ENCODE measurements around the gene ARRB1. TPM values are rescaled to one million over a fixed set of nuclear protein-coding genes. Genes with fewer than 3 reads are reported as not detected.

The ARRB1 gene
- total RNA-seq, 1 donor from 2014 or later, result 1.0 TPM

DNA sequence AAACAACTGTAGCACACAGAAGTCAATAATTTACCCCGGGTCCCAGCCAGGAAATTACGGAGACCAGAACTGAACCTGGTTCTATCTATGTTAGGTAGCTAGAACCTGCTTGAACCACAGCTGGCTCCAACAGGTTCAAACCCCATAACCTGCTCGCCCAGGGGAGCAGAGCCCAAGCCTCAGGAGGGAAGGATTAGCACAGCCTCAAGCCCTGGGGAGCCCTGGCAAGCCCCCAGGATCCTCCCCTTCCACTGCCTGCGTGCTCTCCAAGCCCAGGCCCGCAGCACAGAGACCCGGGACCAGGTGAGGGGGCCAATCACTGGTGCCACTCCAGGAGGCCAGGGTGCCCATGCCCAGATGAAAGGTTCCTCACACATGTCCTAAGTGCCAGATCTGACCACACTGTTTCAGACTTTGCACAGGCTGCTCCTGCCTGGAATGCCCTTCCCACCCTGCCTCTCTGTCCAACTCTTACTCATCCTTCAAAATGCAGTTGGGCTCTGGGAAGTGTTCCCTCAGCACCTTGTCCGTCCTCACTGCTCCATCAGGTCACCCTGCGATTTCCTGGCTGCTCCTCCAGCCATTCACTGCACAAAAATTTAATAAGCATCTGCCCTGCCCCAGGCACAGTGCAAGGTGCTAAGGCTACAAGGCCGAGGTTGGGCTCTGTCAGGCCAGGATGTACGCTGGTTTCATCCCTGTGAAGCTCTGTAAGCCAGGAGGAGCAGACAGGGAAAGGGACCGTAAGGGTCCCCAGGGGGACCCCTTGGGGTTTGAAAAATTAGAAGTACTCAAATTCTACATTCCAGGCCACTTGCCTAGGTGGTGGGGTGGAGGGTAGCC is 32.2 kb downstream of the ARRB1 start:
- no peak overlapping the region for H3K4me2 ChIP-seq
- H3K4me1 ChIP-seq, result no peaks in the 10 kb centered on the region
- H3K4me1 Mint-ChIP-seq, result peaks cover 8% of the 10 kb centered on the region
- no peaks in the 10 kb centered on the region for H4K20me1 ChIP-seq (ENCODE audit: low read depth)
- H3F3A ChIP-seq (ENCODE audit: low read depth), result no peaks in the 10 kb centered on the region
- no peaks in the 10 kb centered on the region for H3K9me3 Mint-ChIP-seq
- no peak overlapping the region for H3K4me3 Mint-ChIP-seq
- peaks cover 11% of the 10 kb centered on the region for H3K27me3 Mint-ChIP-seq (ENCODE audit: insufficient read depth, low read depth)
- H3K27ac ChIP-seq, result no peak overlapping the region
- no peaks in the 10 kb centered on the region for H3K36me3 Mint-ChIP-seq
- H3K36me3 ChIP-seq, result no peaks in the 10 kb centered on the region
- no peaks in the 10 kb centered on the region for H3K9me3 ChIP-seq (ENCODE audit: low read depth)
- H2AFZ ChIP-seq (replicated peaks), result no peak overlapping the region
- no peak overlapping the region for H3K4me3 ChIP-seq
- no peak overlapping the region for H3K27ac Mint-ChIP-seq
- TF ChIP-seq EZH2phosphoT487 (IDR thresholded peaks at IDR 0.05) (no peak), EZH2 (IDR thresholded peaks at IDR 0.05) (no peak)
- TF ChIP-seq, protein P1, sequence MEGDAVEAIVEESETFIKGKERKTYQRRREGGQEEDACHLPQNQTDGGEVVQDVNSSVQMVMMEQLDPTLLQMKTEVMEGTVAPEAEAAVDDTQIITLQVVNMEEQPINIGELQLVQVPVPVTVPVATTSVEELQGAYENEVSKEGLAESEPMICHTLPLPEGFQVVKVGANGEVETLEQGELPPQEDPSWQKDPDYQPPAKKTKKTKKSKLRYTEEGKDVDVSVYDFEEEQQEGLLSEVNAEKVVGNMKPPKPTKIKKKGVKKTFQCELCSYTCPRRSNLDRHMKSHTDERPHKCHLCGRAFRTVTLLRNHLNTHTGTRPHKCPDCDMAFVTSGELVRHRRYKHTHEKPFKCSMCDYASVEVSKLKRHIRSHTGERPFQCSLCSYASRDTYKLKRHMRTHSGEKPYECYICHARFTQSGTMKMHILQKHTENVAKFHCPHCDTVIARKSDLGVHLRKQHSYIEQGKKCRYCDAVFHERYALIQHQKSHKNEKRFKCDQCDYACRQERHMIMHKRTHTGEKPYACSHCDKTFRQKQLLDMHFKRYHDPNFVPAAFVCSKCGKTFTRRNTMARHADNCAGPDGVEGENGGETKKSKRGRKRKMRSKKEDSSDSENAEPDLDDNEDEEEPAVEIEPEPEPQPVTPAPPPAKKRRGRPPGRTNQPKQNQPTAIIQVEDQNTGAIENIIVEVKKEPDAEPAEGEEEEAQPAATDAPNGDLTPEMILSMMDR (IDR thresholded peaks at IDR 0.05), result no peak
- no peak overlapping the region for H3K9ac ChIP-seq
- H3K79me2 ChIP-seq (ENCODE audit: low read depth), result no peaks in the 10 kb centered on the region
- no peak for DNase-seq (ENCODE audit: low spot score)
- no peaks in the 10 kb centered on the region for H3K27me3 ChIP-seq

DNA sequence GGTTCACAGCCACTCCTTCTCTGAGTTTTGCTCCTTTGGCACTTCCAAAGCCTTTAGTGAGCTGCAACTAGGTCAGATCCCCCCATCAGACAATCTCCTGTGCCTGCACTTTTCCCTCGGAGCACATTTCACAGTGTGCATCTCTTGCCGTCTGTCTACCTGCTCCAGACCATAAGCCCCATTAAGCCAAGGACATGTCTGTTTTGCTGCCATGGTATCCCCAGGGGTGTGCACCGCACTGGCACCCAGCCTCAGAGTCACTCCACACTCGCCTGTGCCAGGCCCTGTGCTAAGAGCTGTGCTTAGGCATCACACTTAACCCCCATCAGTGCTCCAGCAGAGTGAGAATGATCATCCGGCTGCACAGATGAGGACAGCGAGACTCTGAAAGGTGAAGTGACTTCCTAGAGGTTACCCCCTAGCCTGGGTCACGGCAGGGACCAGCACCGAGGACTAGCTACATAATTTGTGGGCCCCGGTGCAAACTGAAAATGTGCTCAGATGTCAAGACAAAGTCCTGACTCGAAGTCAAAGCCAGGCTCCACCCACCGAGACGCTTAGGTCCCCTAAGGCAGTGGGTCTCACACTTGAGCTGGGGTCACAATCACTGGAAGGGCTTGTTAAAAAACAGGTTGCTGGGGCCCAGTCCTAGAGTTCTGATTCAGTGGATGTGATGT is 33.9 kb downstream of the ARRB1 start:
- Mint-ChIP-seq H3K36me3 (no peaks in the 10 kb centered on the region), H3K27ac (peak overlapping the region; percentile 18), H3K9me3 (no peaks in the 10 kb centered on the region), H3K4me1 (peaks cover 11% of the 10 kb centered on the region), H3K27me3 (ENCODE audit: insufficient read depth, low read depth) (peaks cover 15% of the 10 kb centered on the region), H3K4me3 (no peak overlapping the region)
- no peaks in the 10 kb centered on the region for H3K36me3 ChIP-seq
- no peaks in the 10 kb centered on the region for H4K20me1 ChIP-seq (ENCODE audit: low read depth)
- no peaks in the 10 kb centered on the region for H3K79me2 ChIP-seq (ENCODE audit: low read depth)
- no peak overlapping the region for H3K27ac ChIP-seq
- H3K27me3 ChIP-seq, result no peaks in the 10 kb centered on the region
- H3K9me3 ChIP-seq (ENCODE audit: low read depth), result no peaks in the 10 kb centered on the region
- no peak overlapping the region for H2AFZ ChIP-seq (replicated peaks)
- no peak overlapping the region for H3K4me3 ChIP-seq
- no peak overlapping the region for H3K4me2 ChIP-seq
- H3K9ac ChIP-seq, result no peak overlapping the region
- TF ChIP-seq EZH2phosphoT487 (IDR thresholded peaks at IDR 0.05) (no peak), EZH2 (IDR thresholded peaks at IDR 0.05) (no peak)
- TF ChIP-seq, protein P1 (IDR thresholded peaks at IDR 0.05), result no peak
- H3F3A ChIP-seq (ENCODE audit: low read depth), result no peaks in the 10 kb centered on the region
- DNase-seq (ENCODE audit: low spot score), result no peak
- H3K4me1 ChIP-seq, result no peaks in the 10 kb centered on the region

DNA sequence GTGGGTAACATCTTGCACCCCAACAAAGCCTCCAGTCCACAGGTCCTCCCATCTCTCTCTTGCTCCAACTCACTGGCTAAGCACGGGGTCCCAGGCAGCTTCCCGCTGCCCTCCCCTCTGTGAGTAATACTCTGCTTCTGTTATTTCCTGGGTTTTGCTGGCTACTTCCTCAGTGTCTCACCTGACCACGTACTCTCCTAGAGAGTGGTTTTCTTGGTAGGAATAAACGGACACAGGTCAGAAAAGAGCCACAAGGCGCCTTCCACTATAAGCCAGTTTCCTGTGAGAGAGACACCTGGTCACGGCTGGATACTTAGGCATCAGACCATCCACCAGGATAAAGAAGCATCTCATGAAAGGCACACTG is 36.0 kb downstream of the ARRB1 start:
- Mint-ChIP-seq H3K4me1 (peaks cover 22% of the 10 kb centered on the region), H3K36me3 (no peaks in the 10 kb centered on the region), H3K27me3 (ENCODE audit: insufficient read depth, low read depth) (peaks cover 12% of the 10 kb centered on the region), H3K4me3 (no peak overlapping the region), H3K9me3 (no peaks in the 10 kb centered on the region), H3K27ac (peak overlapping the region; percentile 22)
- no peak for TF ChIP-seq EZH2 (IDR thresholded peaks at IDR 0.05)
- TF ChIP-seq, protein P1 (IDR thresholded peaks at IDR 0.05), result no peak
- TF ChIP-seq EZH2phosphoT487 (IDR thresholded peaks at IDR 0.05), result no peak
- Histone ChIP-seq H3K4me3 (no peak overlapping the region), H3K4me1 (no peaks in the 10 kb centered on the region), H3K79me2 (ENCODE audit: low read depth) (no peaks in the 10 kb centered on the region), H4K20me1 (ENCODE audit: low read depth) (no peaks in the 10 kb centered on the region), H3K27me3 (no peaks in the 10 kb centered on the region), H3F3A (ENCODE audit: low read depth) (no peaks in the 10 kb centered on the region), H3K9ac (no peak overlapping the region), H3K4me2 (no peak overlapping the region), H2AFZ (replicated peaks) (no peak overlapping the region), H3K36me3 (no peaks in the 10 kb centered on the region), H3K9me3 (ENCODE audit: low read depth) (no peaks in the 10 kb centered on the region), H3K27ac (no peak overlapping the region)
- no peak for DNase-seq (ENCODE audit: low spot score)

Measured in neural progenitor cell (in vitro differentiated cells).